HCT116 (cell line): ENCODE measurements around the gene MICAL3. TPM values are rescaled to one million over a fixed set of nuclear protein-coding genes. Genes with fewer than 3 reads are reported as not detected.
A peak's percentile ranks its signal among the peaks of the same experiment; 100 is the strongest.

Experiments
- ATAC-seq: fragments of 200-7000 bp; cut with Tn5 transposase; 2 replicates; pipeline ENCODE4 v1.9.1; 2020; ENCODE audit warnings: mild to moderate bottlenecking, moderate library complexity
- BruUV-seq: library from RNA; stranded (reverse); fragments of 400-500 nt; replicated peaks from 2 replicates; lab custom pipeline; 2021; lab: Mats Ljungman, UMichigan
- CTCF ChIA-PET: fragments of 300-600 bp; sonication (Branson Sonifier 250); formaldehyde crosslinking; loops from one replicate; lab custom pipeline; 2021; ENCODE audit warnings: antibody characterized with exemption; lab: Charles Lee
- POLR2A ChIA-PET: fragments of 300-600, 350-600 bp; sonication (Branson Sonifier 250); formaldehyde crosslinking; loops from one replicate; lab custom pipeline; 2021; ENCODE audit warnings: antibody characterized with exemption; lab: Charles Lee
- RAD21 ChIA-PET, 2 experiments: fragments of 300-600 bp; sonication (Branson Sonifier 250); formaldehyde crosslinking; loops; one replicate each; lab custom pipeline; 2023; ENCODE audit warnings: low total read pairs in 2 of 2; ENCODE audit not compliant: uncharacterized antibody in 2 of 2, unreplicated experiment in 2 of 2, low non-redundant PET in 1 of 2; lab: Charles Lee
- DNase-seq: peaks from one replicate; pipeline ENCODE4 v3.0.0-alpha.2; 2010; ENCODE audit warnings: low read depth, low spot score
- H2AFZ ChIP-seq: fragments of 200-600 bp; shearing (Covaris generic), sonication (generic); 2 replicates; pipeline ENCODE4 v1.6.1; 2017; ENCODE audit warnings: low read depth, mixed run types, mixed read lengths, antibody characterized with exemption, low read length; ENCODE audit not compliant: poor library complexity, severe bottlenecking
- H3K27ac ChIP-seq: 2 replicates; pipeline ENCODE4 v1.5.1; 2012; ENCODE audit warnings: low read depth, low read length
- H3K27me3 ChIP-seq: fragments of 200-600 bp; sonication (generic); 2 replicates; pipeline ENCODE4 v1.6.1; 2016; ENCODE audit warnings: mixed run types, low read length, mixed read lengths; ENCODE audit not compliant: insufficient read depth
- H3K36me3 ChIP-seq, 2 experiments: fragments of 200-500 bp in 1 of 2; fragments of 200-600 bp in 1 of 2; sonication (Bioruptor generic) in 1 of 2; sonication (generic) in 1 of 2; 2 replicates each; pipeline versions ENCODE4 v1.5.1 to v1.6.1; 2014 to 2016; ENCODE audit warnings: low read length in 2 of 2, inconsistent platforms in 1 of 2, mixed read lengths in 1 of 2, mixed run types in 1 of 2; ENCODE audit not compliant: insufficient read depth in 2 of 2, control insufficient read depth in 1 of 2
- H3K4me1 ChIP-seq, 2 experiments: fragments of 200-600 bp in 1 of 2; sonication (generic) in 1 of 2; 2 replicates each; pipeline versions ENCODE4 v1.5.1 to v1.6.1; 2012 to 2017; ENCODE audit warnings: low read length in 2 of 2, inconsistent platforms in 1 of 2, mild to moderate bottlenecking in 1 of 2, mixed read lengths in 1 of 2, mixed run types in 1 of 2, moderate library complexity in 1 of 2; ENCODE audit not compliant: insufficient read depth in 2 of 2, control insufficient read depth in 1 of 2
- H3K4me2 ChIP-seq: fragments of 200-600 bp; sonication (generic); 2 replicates; pipeline ENCODE4 v1.6.1; 2017; ENCODE audit warnings: mixed run types, low read length, mixed read lengths
- H3K4me3 ChIP-seq, 2 experiments: fragments of 200-600 bp in 1 of 2; sonication (generic) in 1 of 2; replicated peaks in 1 of 2; 2 replicates each; pipeline ENCODE4 v1.5.1; 2011 to 2016; ENCODE audit warnings: low read length in 2 of 2, control low read depth in 1 of 2, low read depth in 1 of 2, mild to moderate bottlenecking in 1 of 2, mixed read lengths in 1 of 2, mixed run types in 1 of 2
- H3K79me2 ChIP-seq: fragments of 200-600 bp; sonication (generic); 2 replicates; pipeline ENCODE4 v1.6.1; 2017; ENCODE audit warnings: mild to moderate bottlenecking, mixed run types, low read length, moderate library complexity, mixed read lengths; ENCODE audit not compliant: insufficient read depth
- H3K9ac ChIP-seq: fragments of 200-600 bp; sonication (generic); 2 replicates; pipeline ENCODE4 v1.6.1; 2016; ENCODE audit warnings: low read length, mixed read lengths
- H3K9me2 ChIP-seq: fragments of 200-600 bp; sonication (generic), shearing (Covaris generic); 2 replicates; pipeline ENCODE4 v1.6.1; 2017; ENCODE audit warnings: mixed run types, mild to moderate bottlenecking, moderate library complexity; ENCODE audit not compliant: insufficient read depth
- H3K9me3 ChIP-seq, 2 experiments: fragments of 200-500 bp in 1 of 2; fragments of 200-600 bp in 1 of 2; sonication (Bioruptor generic) in 1 of 2; sonication (generic) in 1 of 2; 2 replicates each; pipeline ENCODE4 v1.6.1; 2014 to 2017; ENCODE audit warnings: low read length in 2 of 2, mixed read lengths in 2 of 2, inconsistent platforms in 1 of 2, low read depth in 1 of 2, mild to moderate bottlenecking in 1 of 2, mixed run types in 1 of 2, moderate library complexity in 1 of 2; ENCODE audit not compliant: control insufficient read depth in 1 of 2, insufficient read depth in 1 of 2
- H4K20me1 ChIP-seq: fragments of 200-600 bp; sonication (generic), shearing (Covaris generic); 2 replicates; pipeline ENCODE4 v1.6.1; 2017; ENCODE audit warnings: mixed run types, mild to moderate bottlenecking, moderate library complexity; ENCODE audit not compliant: insufficient read depth
- ATF3 ChIP-seq: IDR thresholded peaks from 2 replicates; pipeline ENCODE4 v1.6.1; 2012
- CEBPB ChIP-seq: IDR thresholded peaks from 2 replicates; pipeline ENCODE4 v1.6.1; 2012; ENCODE audit warnings: low read depth
- CTCF ChIP-seq, 3 experiments: fragments of 200-600 bp in 1 of 3; sonication (generic) in 1 of 3; IDR thresholded peaks in 2 of 3; conservative IDR thresholded peaks in 1 of 3; 2 replicates each; pipeline ENCODE4 v1.5.1; 2012 to 2017; ENCODE audit warnings: low read depth in 2 of 3, low read length in 2 of 3, antibody characterized with exemption in 1 of 3, borderline replicate concordance in 1 of 3, control low read depth in 1 of 3, mild to moderate bottlenecking in 1 of 3, mixed read lengths in 1 of 3, mixed run types in 1 of 3, moderate library complexity in 1 of 3; ENCODE audit not compliant: insufficient read depth in 1 of 3
- RAD21 ChIP-seq: IDR thresholded peaks from 2 replicates; pipeline ENCODE4 v1.6.1; 2012; ENCODE audit warnings: low read depth, mild to moderate bottlenecking
- REST ChIP-seq: IDR thresholded peaks from 2 replicates; pipeline ENCODE4 v1.6.1; 2012; ENCODE audit warnings: low read depth
- ZFX ChIP-seq: fragments of 450-650 bp; IDR thresholded peaks from 2 replicates; pipeline ENCODE4 v1.6.1; 2017
- ZNF274 ChIP-seq: fragments of 200-500 bp; sonication (Bioruptor generic); IDR thresholded peaks from 2 replicates; pipeline ENCODE4 v1.6.1; 2014; ENCODE audit warnings: mild to moderate bottlenecking, low read depth, low read length, inconsistent platforms
- intact Hi-C: fragments of 100-400 bp; cut with micrococcal nuclease; formaldehyde crosslinking; loops from 2 replicates; pipeline ENCODE4 v1.10.0; 2022
- total RNA-seq: library from RNA; stranded (reverse); gene quantifications from one replicate; pipeline ENCODE4 v1.2.1, GENCODE V29; 2021; ENCODE audit not compliant: unreplicated experiment

MICAL3 gene
- total RNA-seq, 1 experiment from 2014 or later: 30.8 TPM

- no peak overlapping the region for H3K4me3 ChIP-seq
- no peak overlapping the region for H3K4me2 ChIP-seq
- no peaks in the 10 kb centered on the region for H3K27me3 ChIP-seq
- ChIA-PET CTCF (interaction anchor here (0.9 to 1.2 kb wide), 2 partner anchors 184 to 333 kb away, joined by 4 to 5 read pairs; no protein-coding TSS in a partner anchor), POLR2A (interaction anchor here (0.9 kb wide), 1 partner anchor 185 kb away, joined by 3 read pairs; no protein-coding TSS in a partner anchor), RAD21 (no interaction called here)
- H3K9me3 ChIP-seq: no peaks in the 10 kb centered on the region
- H3K9me2 ChIP-seq: no peaks in the 10 kb centered on the region
- TF ChIP-seq ATF3 (no peak), ZNF274 (no peak), CEBPB (no peak), ZFX (no peak), RAD21 (peak; percentile 37; the same call in 1 of the 2 replicates), REST (no peak), CTCF (IDR thresholded peaks at IDR 0.05 in 2 of 3, conservative IDR thresholded peaks at IDR 0.05 in 1 of 3; ENCODE audit: borderline replicate concordance in 1 of 3, insufficient read depth in 1 of 3, low read depth in 2 of 3, low read length in 2 of 3) (peak in 2 of 3 experiments; percentile 43 to 45; a peak in 3 of 6 replicates)
- H4K20me1 ChIP-seq: no peaks in the 10 kb centered on the region
- H3K36me3 ChIP-seq: peaks cover 37 to 43% of the 10 kb centered on the region in 2 experiments; a peak in 3 of 4 replicates
- intact Hi-C loops: no loop called here
- DNase-seq (no peak), ATAC-seq (peak; percentile 54; the same call in 1 of the 2 replicates)
- H3K4me1 ChIP-seq: no peaks in the 10 kb centered on the region
- H3K79me2 ChIP-seq: no peaks in the 10 kb centered on the region
- no TSS peak for BruUV-seq
- H2AFZ ChIP-seq: no peak overlapping the region
- no peak overlapping the region for H3K9ac ChIP-seq
- no peak overlapping the region for H3K27ac ChIP-seq
Measured at GRCh38 chr22:17891481-17892167, 132.7 kb downstream of the MICAL3 start.
